Medulla oblongata (tissue), 1 donor: Measurements from ENCODE around the gene SNIP1.
"Not testable (repeated sequence)": the region's sequence is repeated elsewhere in the genome, so short reads cannot be mapped to it uniquely, and the experiment has no call there.

Experiments used
- DNase-seq: peaks from one replicate; pipeline ENCODE4 v3.0.0-alpha.2; 2015; ENCODE audit errors: extremely low spot score

SNIP1 gene, protein sequence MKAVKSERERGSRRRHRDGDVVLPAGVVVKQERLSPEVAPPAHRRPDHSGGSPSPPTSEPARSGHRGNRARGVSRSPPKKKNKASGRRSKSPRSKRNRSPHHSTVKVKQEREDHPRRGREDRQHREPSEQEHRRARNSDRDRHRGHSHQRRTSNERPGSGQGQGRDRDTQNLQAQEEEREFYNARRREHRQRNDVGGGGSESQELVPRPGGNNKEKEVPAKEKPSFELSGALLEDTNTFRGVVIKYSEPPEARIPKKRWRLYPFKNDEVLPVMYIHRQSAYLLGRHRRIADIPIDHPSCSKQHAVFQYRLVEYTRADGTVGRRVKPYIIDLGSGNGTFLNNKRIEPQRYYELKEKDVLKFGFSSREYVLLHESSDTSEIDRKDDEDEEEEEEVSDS

DNA sequence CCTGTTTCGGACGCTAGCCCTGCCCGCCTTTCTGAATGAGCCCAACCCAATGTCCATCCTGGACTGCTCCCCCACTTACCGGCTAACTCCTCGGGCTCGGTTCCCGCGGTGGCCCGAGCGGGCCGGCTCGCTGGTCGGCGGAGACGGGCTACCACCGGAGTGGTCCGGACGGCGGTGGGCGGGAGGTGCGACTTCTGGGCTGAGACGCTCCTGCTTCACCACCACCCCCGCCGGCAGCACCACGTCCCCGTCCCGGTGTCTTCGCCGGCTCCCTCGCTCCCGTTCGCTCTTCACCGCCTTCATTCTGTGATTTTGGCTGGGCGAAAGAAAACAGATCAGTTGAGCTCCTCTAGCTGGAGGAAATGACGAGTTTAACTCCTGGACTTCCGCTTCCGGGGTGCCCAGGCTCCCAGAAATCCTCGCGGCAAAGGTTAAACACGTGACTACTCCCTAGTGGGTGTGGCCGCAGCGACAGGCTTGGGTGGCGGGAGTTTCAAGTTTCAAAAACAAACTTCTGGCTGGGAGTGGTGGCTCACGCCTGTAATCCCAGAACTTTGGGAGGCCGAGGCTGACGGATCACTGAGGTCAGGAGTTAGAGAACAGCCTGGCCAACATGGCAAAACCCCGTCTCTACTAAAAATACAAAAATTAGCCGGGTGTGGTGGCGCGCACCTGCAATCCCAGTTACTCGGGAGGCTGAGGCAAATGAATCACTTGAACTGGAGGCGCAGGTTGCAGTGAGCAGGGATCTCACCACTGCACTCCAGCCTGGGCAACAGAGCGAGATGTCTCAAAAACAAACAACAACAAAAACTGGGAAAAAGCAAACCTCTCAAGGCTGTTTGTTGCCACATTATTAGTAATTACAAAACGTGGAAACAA, at the start of gene SNIP1:
Gene SNIP1 (minus strand): TSS at position 367 of the 882 bp plus-strand sequence. CDS start 64 bp downstream, at position 303.
- peak; percentile 98 for DNase-seq

DNA sequence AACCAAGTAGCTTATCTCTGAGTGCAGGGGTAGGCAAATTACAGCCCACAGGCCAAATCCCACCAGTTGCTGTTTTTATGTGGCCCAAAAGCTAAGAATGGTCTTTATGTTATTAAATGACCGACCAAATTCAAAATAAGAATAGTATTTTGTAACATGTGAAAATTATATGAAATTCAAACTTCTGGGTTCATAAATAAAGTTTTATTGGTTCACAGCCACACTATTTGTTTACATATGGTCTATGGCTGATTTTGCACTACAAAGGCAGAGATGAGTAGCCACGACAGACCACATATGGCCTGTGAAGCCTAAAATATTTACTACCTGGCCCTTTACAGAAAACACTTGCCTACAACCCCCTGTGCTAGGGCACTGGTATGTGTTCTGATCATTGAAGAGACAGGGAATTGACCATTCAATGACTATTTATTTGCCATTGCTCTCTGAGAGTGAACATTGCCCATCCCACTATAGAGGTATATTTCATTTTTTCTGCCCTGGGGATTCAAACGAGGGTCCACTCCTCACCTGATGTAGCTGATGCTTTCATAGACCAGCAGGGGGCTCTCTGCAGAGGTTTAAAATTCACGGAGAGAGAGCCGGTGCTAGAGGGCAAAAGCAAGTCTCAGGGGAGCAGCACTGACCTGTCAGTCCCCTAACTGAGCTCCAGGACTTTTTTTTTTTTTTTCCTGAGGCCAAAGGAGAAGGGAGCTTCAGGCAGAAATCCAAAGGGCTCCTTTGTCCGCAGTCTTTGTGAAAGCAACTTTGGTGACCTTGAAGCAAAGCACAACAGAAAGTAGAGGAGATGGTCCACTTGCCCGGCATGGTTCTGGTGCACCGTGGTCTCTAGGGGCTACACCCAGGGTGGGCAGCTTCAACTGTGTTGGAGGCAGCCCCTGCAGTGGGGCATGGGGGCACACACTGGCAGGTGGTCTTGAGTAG, 48.9 kb upstream of the SNIP1 start:
- DNase-seq: peak; percentile 47

DNA sequence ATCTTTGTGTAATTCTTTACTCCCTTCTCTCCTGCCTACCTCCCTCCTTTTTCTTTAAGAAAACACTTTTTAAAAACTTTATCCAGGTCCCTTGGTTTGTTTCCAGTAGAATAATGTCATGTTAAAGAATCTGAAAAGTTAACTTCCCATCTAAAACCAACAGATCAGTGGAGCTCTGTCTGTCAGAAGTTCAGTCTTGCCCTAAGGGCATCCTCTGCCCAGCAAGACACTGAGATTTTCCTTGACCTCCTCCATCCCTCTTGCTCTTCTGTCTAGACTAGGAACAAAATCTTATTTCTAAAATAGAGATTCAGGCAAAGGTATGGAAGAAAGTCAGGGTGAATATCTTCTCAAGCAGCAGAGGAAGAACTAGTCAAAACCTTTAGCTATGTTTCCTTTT, 47.3 kb upstream of the SNIP1 start:
- no peak for DNase-seq

DNA sequence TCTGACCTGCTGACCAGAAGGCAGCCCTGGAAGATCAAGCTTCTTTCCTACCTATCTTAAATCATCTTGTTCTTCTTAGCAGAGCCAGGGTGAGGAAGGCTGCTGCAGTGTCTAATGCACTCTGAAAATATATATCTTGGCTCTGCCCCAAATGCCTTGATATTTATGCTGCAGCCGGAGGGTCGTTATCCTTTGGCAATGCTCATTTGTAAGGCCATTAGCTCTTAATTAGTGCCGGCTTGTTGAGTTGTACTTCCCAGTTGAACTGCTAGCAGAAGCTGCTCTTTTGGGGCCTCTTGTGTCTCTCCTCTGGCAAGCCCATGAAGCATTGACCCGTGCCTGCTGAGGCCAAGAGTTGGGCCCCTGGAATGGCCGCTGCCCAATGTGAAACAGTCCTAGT, 45.8 kb upstream of the SNIP1 start:
- no peak for DNase-seq

DNA sequence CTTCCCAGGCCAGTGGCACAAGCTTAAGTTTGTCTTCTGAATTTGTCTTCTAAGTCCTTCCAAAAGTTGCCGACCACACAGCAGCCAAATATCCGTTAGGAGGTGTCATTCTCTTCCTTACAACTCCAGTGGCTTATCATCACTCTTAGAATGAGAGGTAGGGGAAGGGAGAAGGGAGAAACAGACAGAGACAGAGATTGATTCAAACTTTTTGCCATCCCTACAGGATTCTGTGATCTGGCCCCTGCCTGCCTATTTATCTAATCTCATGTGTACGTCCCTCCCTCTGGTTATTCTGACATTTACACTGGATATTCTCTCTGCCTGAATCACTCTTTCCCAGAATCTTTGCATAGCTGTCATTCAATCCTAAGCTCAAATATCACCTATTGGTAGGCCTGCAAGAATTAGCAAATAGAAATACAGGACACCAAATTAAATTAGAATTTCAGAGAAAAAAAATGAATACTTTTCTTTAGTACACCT, 42.1 kb upstream of the SNIP1 start:
- DNase-seq: no peak

DNA sequence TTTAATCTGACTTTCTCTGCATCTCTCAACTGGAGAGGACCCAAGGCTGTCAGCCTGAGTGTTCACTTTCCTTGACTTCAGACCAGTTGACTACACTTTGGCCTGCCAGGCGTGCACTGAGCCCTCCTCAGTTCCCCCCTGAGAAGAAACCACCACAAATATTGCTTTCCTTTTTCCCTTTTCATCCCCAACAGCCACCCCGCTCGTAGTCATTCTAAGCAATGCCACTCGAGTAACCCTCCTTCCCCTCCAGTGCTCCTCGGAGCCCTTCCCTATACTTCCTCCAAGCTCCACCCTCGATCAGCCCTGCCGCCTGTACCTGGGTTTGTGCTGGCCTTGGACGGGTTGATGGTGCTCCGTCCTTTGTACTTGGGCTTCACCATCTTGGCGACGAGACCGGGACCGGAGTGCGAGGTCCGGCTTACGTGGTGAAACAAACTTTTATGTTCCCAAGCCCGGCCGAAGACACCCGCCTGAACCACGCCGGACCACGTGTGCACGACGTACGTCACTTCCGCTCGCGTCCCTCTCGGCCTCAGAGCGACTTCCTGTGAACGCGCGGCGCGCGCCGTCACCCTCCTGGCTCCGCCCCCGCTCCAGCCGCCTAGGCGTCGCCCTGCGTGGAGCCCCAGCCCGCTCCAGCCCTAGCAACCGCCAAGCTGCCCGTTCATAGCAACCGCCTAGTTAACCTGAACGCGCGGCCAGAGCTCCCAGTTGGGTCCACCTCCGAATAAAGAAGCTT, 41.5 kb upstream of the SNIP1 start, which contains the start of gene GNL2:
Gene GNL2 (minus strand): TSS at position 498 of the 742 bp plus-strand sequence. CDS start 115 bp downstream, at position 383.
- DNase-seq: peak; percentile 98

DNA sequence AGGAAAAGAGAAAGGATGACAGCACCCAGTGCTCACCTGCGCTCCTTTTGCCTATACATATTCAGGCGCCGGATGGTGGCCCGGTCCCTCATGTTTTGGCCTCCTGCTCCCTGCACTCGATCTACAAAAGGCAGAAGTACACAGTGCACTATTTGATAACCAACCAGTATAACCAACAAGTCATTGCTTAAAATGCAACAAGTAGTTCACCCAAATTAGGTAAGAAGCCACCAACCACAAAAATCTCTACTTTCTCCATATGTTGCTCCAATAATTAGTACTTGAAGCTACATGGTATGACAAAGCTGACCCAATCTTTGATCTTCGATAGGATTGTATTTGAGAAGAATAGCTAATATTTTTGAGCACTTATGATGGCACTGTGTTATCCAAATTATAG, 39.6 kb upstream of the SNIP1 start:
- no peak for DNase-seq

DNA sequence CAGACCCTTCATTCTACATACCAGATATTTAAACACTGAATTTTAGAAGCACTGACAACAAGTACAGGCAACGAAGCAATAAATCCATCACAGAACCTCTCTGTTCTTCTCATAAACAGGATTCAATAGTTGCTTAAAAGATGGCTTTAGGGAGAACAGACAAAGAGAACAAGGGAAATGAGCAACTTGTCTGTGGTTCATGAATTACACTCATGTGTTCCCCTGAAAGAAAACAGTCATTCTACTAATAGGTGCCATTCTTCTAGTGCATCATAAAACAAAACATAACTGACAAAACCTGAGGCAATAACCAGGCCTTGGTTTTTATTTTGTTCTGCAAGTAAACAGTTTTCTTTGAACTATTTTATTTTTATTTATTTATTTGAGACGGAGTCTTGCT, 34.8 kb upstream of the SNIP1 start:
- no peak for DNase-seq

DNA sequence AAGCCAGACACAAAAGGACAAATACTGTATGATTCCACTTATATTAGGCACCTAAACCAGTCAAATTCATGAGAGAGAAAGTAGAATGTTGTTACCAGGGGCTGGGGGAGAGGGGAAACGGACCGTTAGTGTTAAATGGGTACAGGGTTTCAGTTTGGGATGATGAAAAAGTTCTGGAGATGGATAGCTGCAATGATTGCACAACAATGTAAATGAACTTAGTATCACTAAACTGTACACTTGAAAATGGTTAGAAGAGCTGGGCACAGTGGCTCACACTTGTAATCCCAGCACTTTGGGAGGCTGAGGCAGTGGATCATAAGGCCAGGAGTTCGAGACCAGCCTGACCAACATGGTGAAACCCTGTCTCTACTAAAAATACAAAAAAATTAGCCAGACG, 30.5 kb upstream of the SNIP1 start:
- DNase-seq: not testable (repeated sequence)

DNA sequence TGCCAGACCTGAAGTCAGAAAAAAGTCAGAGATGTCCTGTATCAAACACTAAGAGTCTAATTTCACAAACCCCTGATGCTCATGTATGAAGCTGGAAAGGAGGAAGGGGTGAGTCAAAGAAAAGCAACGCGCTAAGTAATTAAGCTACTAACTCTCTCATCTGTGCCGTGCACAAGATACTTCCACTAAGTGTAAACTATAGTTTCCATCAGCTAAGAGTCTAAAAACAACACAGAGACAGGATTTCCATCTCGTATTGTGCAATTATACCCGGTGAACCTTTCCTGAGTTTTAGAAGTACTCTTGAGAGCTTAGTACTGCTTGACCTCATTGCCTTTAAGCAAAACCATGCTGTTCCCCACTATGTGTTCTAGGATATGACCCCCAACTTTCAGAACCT, 21.6 kb upstream of the SNIP1 start:
- no peak for DNase-seq

DNA sequence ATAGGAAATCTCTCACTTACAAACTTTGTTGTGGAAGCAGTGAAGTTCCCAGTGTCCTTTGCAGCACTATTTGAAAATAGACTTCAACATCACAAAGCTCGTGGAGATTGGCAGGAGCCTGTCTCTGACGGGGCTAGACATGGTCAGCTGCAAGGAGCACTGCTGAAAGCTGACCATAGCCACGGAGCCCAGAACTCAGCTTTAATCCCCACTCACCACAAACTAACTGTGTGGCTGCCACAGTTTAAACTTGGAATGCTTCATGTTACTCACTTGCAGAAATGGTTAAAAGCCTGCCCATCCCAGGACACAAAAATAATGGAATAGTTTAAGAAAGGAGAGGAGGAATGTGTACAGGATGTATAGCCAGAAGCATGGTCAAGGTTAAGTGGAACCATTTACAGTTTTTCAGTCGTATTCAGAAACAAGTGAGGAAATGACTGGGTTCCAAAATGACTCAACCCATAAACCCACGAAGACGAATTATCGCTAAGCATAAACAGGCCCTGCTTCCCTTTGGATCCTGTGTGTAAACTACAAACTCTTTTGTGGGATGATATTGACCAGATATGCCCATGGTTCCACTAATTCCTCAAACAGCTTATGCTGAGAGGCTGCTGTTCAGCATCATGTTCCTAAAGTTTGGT, 20.9 kb upstream of the SNIP1 start:
- no peak for DNase-seq

DNA sequence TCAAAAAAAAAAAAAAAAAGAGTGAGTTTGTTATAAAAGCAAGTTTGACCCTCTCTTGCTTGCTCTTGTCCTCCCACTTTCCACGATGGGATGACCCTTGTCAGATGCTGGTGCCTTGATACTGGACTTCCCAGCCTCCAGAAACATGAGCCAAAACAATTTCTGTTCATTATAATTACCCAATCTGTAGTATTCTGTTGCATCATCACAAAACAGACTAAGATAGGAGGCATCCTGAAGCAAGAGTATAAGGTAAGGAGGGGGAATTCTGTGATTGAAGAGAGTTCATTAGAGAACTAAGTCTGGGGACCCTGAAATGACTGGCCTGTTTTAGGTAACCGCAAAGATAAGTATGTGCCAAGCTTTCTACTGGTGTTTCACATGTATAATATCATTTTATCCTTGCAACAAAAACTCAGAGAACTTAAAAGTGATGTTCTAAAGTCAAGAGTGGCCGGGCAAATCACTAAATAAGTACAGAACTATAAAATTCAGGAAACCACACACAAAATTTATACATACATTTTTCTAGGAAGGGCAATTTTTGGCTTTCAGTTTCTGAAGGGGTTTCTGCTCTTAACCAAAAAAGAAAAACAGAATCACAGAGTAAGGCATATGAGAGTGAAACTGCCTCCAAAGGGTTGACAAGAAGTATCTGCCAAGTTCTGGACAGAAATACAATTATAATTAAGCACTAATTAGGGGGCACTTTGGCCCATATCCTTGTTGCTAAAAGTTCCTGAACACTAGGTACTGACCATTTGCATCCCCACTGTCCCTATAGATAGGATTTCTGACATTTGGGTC, 16.6 kb upstream of the SNIP1 start:
- DNase-seq: no peak

DNA sequence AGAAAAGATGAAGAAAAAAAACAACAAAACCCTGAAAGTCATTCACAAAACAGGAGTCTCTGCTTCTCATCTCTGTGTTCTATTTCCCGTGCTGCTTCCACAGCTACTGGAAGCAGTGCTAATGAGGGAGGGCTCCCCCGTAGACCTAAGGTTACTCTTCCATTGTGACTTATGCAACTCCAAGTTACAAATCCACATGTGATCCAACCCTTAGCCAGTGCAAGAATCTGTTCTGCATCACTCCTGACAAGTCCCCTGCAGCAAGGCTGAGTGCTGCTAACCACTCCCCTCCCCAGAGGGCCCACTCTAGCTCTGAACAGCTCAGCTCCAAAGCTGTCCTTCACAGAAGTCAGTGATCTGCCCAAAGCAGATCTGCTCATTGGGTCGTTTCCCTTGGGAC, 12.9 kb upstream of the SNIP1 start:
- no peak for DNase-seq

DNA sequence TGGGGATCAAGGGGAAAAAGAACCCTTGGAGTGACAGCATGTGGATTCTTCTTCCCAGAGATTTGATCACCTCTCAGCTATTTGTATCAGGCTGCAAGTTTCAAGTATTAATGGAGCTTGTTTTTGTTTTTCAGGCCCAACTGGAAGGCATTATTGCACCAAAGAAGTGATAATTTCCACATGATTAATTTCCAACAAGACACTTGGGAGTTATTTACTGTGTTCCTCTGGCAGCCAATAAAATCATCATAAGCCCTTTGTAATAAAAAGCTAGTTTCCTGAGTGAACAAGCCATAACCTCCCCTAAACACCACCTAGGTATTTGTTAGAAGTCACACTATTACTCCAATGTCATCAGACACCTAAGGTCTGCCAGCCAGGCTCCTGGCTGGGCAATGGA, 10.8 kb upstream of the SNIP1 start:
- DNase-seq: no peak

DNA sequence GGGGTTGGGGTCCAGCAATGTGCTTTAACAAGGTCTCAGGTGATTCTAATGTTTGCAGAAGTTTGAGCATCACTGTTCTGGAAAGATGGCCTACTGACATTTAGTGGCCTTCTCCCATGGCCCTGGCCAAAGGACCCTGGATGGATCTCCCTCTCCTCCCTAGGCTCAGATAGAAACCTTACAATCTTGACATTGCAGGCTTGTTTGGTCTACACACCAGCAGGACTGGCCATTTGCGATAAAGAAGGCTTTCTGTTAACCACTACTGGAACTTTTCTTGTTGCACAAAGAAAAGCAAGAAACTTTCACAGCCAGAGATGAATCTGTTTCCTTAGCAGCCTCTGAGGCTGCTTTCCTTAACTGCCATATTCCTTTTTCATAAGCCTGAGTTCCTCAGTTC, 8.9 kb upstream of the SNIP1 start:
- no peak for DNase-seq

DNA sequence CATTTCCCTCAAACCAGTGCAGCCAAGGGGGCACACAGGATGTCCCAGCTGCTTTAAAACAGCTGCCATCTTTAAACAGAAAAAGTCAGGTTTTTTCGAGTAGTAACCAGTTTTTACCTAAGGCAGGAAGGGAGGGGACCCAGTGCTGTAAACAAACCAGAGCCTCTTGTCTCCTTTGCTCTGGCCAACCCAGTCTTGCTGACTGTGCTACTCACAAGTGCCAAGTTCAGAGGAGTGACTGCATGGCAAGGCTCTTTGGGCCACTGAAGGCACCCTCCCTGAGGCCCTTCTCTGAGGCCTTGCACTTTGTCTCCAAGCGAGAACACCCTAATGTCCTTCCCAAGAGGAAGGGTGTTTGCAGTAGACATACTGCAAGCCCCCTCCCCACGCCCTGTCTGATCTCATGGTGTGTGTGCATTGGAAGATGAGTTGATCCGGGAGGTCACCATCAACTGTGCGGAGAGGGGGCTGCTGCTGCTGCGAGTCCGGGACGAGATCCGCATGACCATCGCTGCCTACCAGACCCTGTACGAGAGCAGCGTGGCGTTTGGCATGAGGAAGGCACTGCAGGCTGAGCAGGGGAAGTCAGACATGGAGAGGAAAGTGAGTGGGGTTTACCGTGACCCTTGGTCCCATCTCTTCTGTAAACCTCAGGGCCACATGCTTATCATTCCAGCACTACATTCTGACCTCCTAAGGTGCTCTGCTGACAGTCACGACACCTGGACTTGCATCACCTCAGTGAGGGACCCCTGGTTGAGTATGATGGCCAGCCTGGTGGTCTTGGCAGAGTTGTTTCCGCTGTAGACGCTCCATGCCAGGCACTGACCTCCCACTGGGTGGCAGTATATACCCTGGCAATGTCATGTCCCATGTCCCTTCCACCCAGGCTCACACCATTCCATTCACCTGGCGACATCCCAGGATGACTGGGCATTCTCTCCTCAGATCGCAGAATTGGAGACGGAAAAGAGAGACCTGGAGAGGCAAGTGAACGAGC, 7.3 kb upstream of the SNIP1 start:
- DNase-seq: no peak

DNA sequence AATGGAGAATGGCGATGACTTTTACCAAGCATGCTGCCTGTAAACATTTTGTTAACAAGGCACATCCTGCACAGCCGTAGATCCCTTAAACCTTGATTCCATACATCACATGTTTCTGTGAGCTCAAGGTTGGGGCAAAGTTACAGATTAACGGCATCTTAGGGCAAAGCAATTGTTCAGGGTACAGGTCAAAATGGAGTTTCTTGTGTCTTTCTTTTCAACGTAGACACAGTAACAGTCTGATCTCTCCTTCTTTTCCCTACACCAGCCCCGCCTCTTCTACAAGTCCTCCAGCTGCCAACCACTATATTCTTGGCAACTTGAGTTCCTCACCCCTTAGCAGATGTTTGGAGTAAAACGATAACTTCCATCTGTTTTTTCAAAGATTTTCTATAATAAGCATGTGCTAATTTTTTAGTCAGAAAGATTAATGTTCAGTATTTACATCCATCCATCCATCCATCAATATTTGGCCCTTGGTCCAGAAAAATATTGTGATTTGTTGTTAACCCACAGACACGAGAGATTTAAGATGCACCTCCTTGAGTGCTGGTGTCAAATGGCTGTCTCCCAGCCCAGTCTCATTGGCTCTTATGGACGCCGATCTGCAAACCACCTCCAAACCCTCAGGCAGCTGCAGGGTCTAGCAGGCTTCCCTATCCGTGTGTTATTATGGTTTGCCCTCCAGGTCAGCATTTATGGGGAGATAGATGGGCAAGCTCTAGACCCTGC, 6.5 kb upstream of the SNIP1 start:
- no peak for DNase-seq
